T-helper 17 cell (primary cell): Measurements from ENCODE around the gene NUDT1. TPM values are rescaled to one million over a fixed set of nuclear protein-coding genes. Genes with fewer than 3 reads are reported as not detected.

Experiments
- ATAC-seq: fragments of 150-1000 bp; cut with Tn5 transposase; 2 replicates; pipeline ENCODE4 v1.10.0; 2021; ENCODE audit warnings: mild to moderate bottlenecking, moderate library complexity
- DNase-seq, 3 donors: peaks; one replicate each; pipeline versions ENCODE4 v3.0.0 to v3.0.0-alpha.2; 2020 to 2021
- H3K9me3 ChIP-seq: one replicate; pipeline ENCODE4 v1.7.0; 2013; ENCODE audit warnings: low read length, mild to moderate bottlenecking; ENCODE audit not compliant: control insufficient read depth, poor library complexity, severe bottlenecking
- H3K27ac Mint-ChIP-seq: one replicate; pipeline ENCODE4 v1.8.0; 2022; ENCODE audit warnings: mild to moderate bottlenecking, moderate library complexity, mixed read lengths
- H3K27me3 Mint-ChIP-seq: one replicate; pipeline ENCODE4 v1.8.0; 2022; ENCODE audit warnings: mixed read lengths
- H3K36me3 Mint-ChIP-seq: one replicate; pipeline ENCODE4 v1.8.0; 2022; ENCODE audit warnings: low read depth, mixed read lengths
- H3K4me1 Mint-ChIP-seq: one replicate; pipeline ENCODE4 v1.8.0; 2022; ENCODE audit warnings: mild to moderate bottlenecking, mixed read lengths
- H3K4me3 Mint-ChIP-seq: one replicate; pipeline ENCODE4 v1.8.0; 2022; ENCODE audit warnings: mild to moderate bottlenecking, moderate library complexity, mixed read lengths
- total RNA-seq, 4 donors: library from RNA in 2 of 4; stranded (reverse) in 2 of 4; gene quantifications; one replicate each; pipeline ENCODE4 v1.2.3 and lab custom pipeline; 2022 to 2026

Gene NUDT1
- total RNA-seq, 2 donors from 2014 or later, result 12.7 to 16.2 TPM

GRCh38 chr7:2237109-2237602, 4.9 kb upstream of the NUDT1 start:
- Mint-ChIP-seq H3K36me3 (peaks cover 2% of the 10 kb centered on the region), H3K27me3 (no peaks in the 10 kb centered on the region), H3K4me1 (peaks cover 10% of the 10 kb centered on the region), H3K27ac (peak overlapping the region; percentile 32), H3K4me3 (no peak overlapping the region)
- peak; percentile 38 for ATAC-seq
- no peak for DNase-seq
- H3K9me3 ChIP-seq, result no peaks in the 10 kb centered on the region

- peaks cover 2% of the 10 kb centered on the region for H3K36me3 Mint-ChIP-seq
- no peaks in the 10 kb centered on the region for H3K27me3 Mint-ChIP-seq
- H3K4me1 Mint-ChIP-seq, result peaks cover 9% of the 10 kb centered on the region
- DNase-seq (no peak), ATAC-seq (no peak)
- H3K9me3 ChIP-seq, result no peaks in the 10 kb centered on the region
- H3K27ac Mint-ChIP-seq, result no peak overlapping the region
- H3K4me3 Mint-ChIP-seq, result no peak overlapping the region
Observed at GRCh38 chr7:2239242-2239641, 2.8 kb upstream of the NUDT1 start.

GRCh38 chr7:2242541-2243429, 759 bp downstream of the NUDT1 start:
- Mint-ChIP-seq H3K4me3 (peak overlapping the region; percentile 94), H3K27ac (peak overlapping the region; percentile 89), H3K4me1 (peaks cover 9% of the 10 kb centered on the region), H3K27me3 (no peaks in the 10 kb centered on the region), H3K36me3 (no peaks in the 10 kb centered on the region)
- DNase-seq (no peak), ATAC-seq (peak; percentile 62)
- H3K9me3 ChIP-seq, result no peaks in the 10 kb centered on the region

GRCh38 chr7:2243458-2243857, 1.4 kb downstream of the NUDT1 start:
- Mint-ChIP-seq H3K27ac (no peak overlapping the region), H3K4me1 (peaks cover 14% of the 10 kb centered on the region), H3K27me3 (no peaks in the 10 kb centered on the region), H3K4me3 (no peak overlapping the region), H3K36me3 (no peaks in the 10 kb centered on the region)
- DNase-seq (no peak), ATAC-seq (no peak)
- no peaks in the 10 kb centered on the region for H3K9me3 ChIP-seq

GRCh38 chr7:2244404-2244995, 2.5 kb downstream of the NUDT1 start:
- H3K4me3 Mint-ChIP-seq, result no peak overlapping the region
- H3K4me1 Mint-ChIP-seq, result peaks cover 22% of the 10 kb centered on the region
- DNase-seq (no peak), ATAC-seq (no peak)
- H3K27ac Mint-ChIP-seq, result peak overlapping the region; percentile 4
- no peaks in the 10 kb centered on the region for H3K36me3 Mint-ChIP-seq
- no peaks in the 10 kb centered on the region for H3K27me3 Mint-ChIP-seq
- no peaks in the 10 kb centered on the region for H3K9me3 ChIP-seq

- DNase-seq (no peak), ATAC-seq (no peak)
- no peaks in the 10 kb centered on the region for H3K9me3 ChIP-seq
- Mint-ChIP-seq H3K4me1 (peaks cover 21% of the 10 kb centered on the region), H3K27ac (no peak overlapping the region), H3K4me3 (no peak overlapping the region), H3K27me3 (no peaks in the 10 kb centered on the region), H3K36me3 (no peaks in the 10 kb centered on the region)
Observed at GRCh38 chr7:2245883-2246675, 4.1 kb downstream of the NUDT1 start.

- peak overlapping the region; percentile 67 for H3K27ac Mint-ChIP-seq
- no peaks in the 10 kb centered on the region for H3K36me3 Mint-ChIP-seq
- no peak overlapping the region for H3K4me3 Mint-ChIP-seq
- H3K9me3 ChIP-seq, result no peaks in the 10 kb centered on the region
- ATAC-seq (peak; percentile 38), DNase-seq (peak in 1 of 3 donors; percentile 20)
- H3K27me3 Mint-ChIP-seq, result no peaks in the 10 kb centered on the region
- H3K4me1 Mint-ChIP-seq, result peaks cover 21% of the 10 kb centered on the region
Observed at GRCh38 chr7:2247141-2247995, 5.3 kb downstream of the NUDT1 start.

GRCh38 chr7:2248984-2249694, 7.1 kb downstream of the NUDT1 start:
- H3K4me3 Mint-ChIP-seq, result peak overlapping the region; percentile 70
- DNase-seq (no peak), ATAC-seq (peak; percentile 44)
- H3K36me3 Mint-ChIP-seq, result no peaks in the 10 kb centered on the region
- H3K4me1 Mint-ChIP-seq, result peaks cover 17% of the 10 kb centered on the region
- H3K27ac Mint-ChIP-seq, result peak overlapping the region; percentile 67
- no peaks in the 10 kb centered on the region for H3K27me3 Mint-ChIP-seq
- no peaks in the 10 kb centered on the region for H3K9me3 ChIP-seq

- no peak overlapping the region for H3K4me3 Mint-ChIP-seq
- no peak for ATAC-seq
Observed at GRCh38 chr7:2249744-2250323, 7.8 kb downstream of the NUDT1 start.

GRCh38 chr7:2251381-2251780, 9.4 kb downstream of the NUDT1 start:
- peaks cover 19% of the 10 kb centered on the region for H3K4me1 Mint-ChIP-seq
- H3K27ac Mint-ChIP-seq, result peak overlapping the region; percentile 39
- ATAC-seq, result no peak

More at GRCh38 chr7:2249744-2250323, 7.8 kb downstream of the NUDT1 start:
- H3K36me3 Mint-ChIP-seq, result no peaks in the 10 kb centered on the region
- H3K27me3 Mint-ChIP-seq, result no peaks in the 10 kb centered on the region
- H3K27ac Mint-ChIP-seq, result no peak overlapping the region
- H3K9me3 ChIP-seq, result no peaks in the 10 kb centered on the region
- no peak for DNase-seq
- peaks cover 17% of the 10 kb centered on the region for H3K4me1 Mint-ChIP-seq

GRCh38 chr7:2251841-2252771, 10.1 kb downstream of the NUDT1 start:
- no peaks in the 10 kb centered on the region for H3K9me3 ChIP-seq
- peaks cover 19% of the 10 kb centered on the region for H3K4me1 Mint-ChIP-seq
- peak; percentile 46 for ATAC-seq
- H3K27ac Mint-ChIP-seq, result peak overlapping the region; percentile 39
- DNase-seq, result no peak
- no peaks in the 10 kb centered on the region for H3K27me3 Mint-ChIP-seq
- no peak overlapping the region for H3K4me3 Mint-ChIP-seq
- H3K36me3 Mint-ChIP-seq, result no peaks in the 10 kb centered on the region

More at GRCh38 chr7:2251381-2251780, 9.4 kb downstream of the NUDT1 start:
- Mint-ChIP-seq H3K27me3 (no peaks in the 10 kb centered on the region), H3K36me3 (no peaks in the 10 kb centered on the region), H3K4me3 (no peak overlapping the region)
- no peak for DNase-seq
- no peaks in the 10 kb centered on the region for H3K9me3 ChIP-seq
